ENCODE data around the gene CORO1C.

The CORO1C gene

DNA sequence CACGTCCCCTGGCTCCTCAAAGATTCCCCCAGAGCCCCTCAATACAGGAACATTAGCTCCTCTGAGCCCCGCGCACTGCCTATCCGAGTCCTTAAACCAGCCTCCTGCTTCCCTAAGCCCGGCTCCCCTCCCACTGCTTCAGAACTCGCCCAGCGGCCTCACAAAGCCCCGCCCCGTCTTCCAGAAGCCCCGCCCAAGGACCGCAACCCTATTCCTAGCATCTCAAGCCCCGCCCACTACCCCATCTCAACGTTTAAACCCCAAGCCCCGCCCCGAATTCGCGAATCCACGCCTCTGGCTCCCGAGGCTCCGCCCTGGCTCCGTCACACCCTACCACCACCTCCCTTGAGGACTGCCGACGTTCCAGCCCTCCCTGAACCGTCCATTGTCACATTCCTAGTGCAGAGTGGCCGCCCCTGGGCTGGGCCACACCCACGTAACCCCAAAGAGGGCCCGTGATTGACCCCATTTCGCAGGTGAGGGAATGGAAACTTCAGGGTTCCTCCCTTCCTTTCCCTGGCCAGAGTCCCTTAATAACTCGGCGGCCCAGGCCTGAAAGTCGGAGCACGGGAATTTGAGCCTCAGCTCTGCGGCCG, 646 bp upstream of the CORO1C start:
- Histone ChIP-seq H3K4me1 (ENCODE audit: control insufficient read depth in 1 of 2, insufficient read depth in 2 of 2, low read length in 2 of 2) (peaks cover 0 to 8% of the 10 kb centered on the region in 2 experiments), H3K4ac (ENCODE audit: low read depth, low read length) (peak overlapping the region; percentile 77), H3K27ac (ENCODE audit: low read depth, low read length) (peak overlapping the region; percentile 96), H3K23ac (ENCODE audit: low read length) (no peak overlapping the region), H2BK12ac (ENCODE audit: low read length) (peak overlapping the region; percentile 76), H3K9me3 (ENCODE audit: insufficient read depth, low read depth, low read length) (no peaks in the 10 kb centered on the region), H2AFZ (ENCODE audit: insufficient read depth, low read length, poor library complexity) (peak overlapping the region; percentile 66), H3K36me3 (ENCODE audit: control insufficient read depth in 1 of 2, insufficient read depth in 2 of 2, low read length in 2 of 2) (no peaks in the 10 kb centered on the region), H3K4me2 (ENCODE audit: low read length) (peak overlapping the region; percentile 61), H3K4me3 (ENCODE audit: low read depth, low read length) (peak overlapping the region; percentile 100), H4K12ac (ENCODE audit: low read depth, low read length) (peak overlapping the region; percentile 37), H4K8ac (ENCODE audit: low read depth, low read length) (peak overlapping the region; percentile 86), H3K14ac (ENCODE audit: low read length) (peak overlapping the region; percentile 86), H3K79me1 (ENCODE audit: low read length) (peaks cover 20% of the 10 kb centered on the region), H2BK5ac (ENCODE audit: low read depth, low read length, poor library complexity) (peak overlapping the region; percentile 88), H2AK5ac (ENCODE audit: low read length) (no peak overlapping the region), H3K27me3 (ENCODE audit: insufficient read depth, low read length) (no peaks in the 10 kb centered on the region), H3K18ac (ENCODE audit: low read length) (peak overlapping the region; percentile 67), H3K79me2 (ENCODE audit: control insufficient read depth, insufficient read depth, low read length, poor library complexity) (peaks cover 16% of the 10 kb centered on the region), H3K9ac (ENCODE audit: low read length) (peak overlapping the region; percentile 54), H2BK120ac (ENCODE audit: insufficient read depth, low read length, poor library complexity) (peak overlapping the region; percentile 73), H4K91ac (ENCODE audit: low read depth, low read length) (peak overlapping the region; percentile 85)
- WGBS (ENCODE audit: extremely low coverage, insufficient coverage, insufficient read length): no CpG with 5 or more reads among the region's 34 CpGs
- DNase-seq: peak; percentile 98 to 99

DNA sequence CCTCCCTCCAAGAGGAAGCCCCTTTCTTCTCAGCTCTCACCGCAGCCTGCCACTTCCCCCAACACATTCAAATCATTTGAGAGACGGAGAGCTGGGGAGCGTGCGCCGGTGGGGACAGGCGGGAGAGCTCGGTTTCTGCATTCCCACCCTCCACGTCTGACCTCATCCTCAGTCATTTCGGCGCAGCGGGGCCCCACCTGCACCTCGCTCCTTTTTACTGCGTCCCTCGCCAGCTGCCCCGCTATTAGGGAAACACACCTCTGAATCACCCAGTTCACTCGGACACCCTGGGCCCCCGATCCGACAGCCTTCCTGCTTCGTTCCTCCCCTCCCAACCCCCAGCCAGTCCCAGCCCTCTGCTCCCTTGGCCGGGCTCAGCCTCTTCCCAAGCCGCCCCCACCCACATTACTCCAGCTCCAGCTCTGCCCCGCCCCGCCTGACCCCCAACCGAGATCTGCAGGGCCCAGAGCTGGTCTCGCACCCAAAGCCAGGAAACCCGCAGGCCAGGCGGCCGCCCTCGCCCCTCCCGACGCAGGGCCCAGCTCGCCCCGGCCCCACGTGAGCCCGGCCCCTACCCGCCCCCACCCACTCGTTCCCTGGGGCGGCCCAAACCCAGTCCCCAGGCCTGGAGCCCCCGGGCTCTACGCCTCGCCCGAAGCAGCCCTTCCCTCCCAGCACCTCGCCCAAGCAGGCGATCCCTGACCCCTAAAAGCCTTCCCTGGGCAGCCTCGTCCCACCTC, 783 bp downstream of the CORO1C start:
- Histone ChIP-seq H2BK12ac (ENCODE audit: low read length) (peak overlapping the region; percentile 56), H3K27me3 (ENCODE audit: insufficient read depth, low read length) (no peaks in the 10 kb centered on the region), H4K12ac (ENCODE audit: low read depth, low read length) (peak overlapping the region; percentile 75), H3K23ac (ENCODE audit: low read length) (no peak overlapping the region), H3K9me3 (ENCODE audit: insufficient read depth, low read depth, low read length) (no peaks in the 10 kb centered on the region), H3K4me3 (ENCODE audit: low read depth, low read length) (peak overlapping the region; percentile 100), H3K18ac (ENCODE audit: low read length) (peak overlapping the region; percentile 97), H3K14ac (ENCODE audit: low read length) (peak overlapping the region; percentile 96), H4K8ac (ENCODE audit: low read depth, low read length) (peak overlapping the region; percentile 88), H3K79me1 (ENCODE audit: low read length) (peaks cover 20% of the 10 kb centered on the region), H3K36me3 (ENCODE audit: control insufficient read depth in 1 of 2, insufficient read depth in 2 of 2, low read length in 2 of 2) (no peaks in the 10 kb centered on the region), H3K4me2 (ENCODE audit: low read length) (peak overlapping the region; percentile 61), H3K4me1 (ENCODE audit: control insufficient read depth in 1 of 2, insufficient read depth in 2 of 2, low read length in 2 of 2) (peaks cover 2 to 8% of the 10 kb centered on the region in 2 experiments), H3K9ac (ENCODE audit: low read length) (peak overlapping the region; percentile 99), H3K79me2 (ENCODE audit: control insufficient read depth, insufficient read depth, low read length, poor library complexity) (peaks cover 22% of the 10 kb centered on the region), H4K91ac (ENCODE audit: low read depth, low read length) (peak overlapping the region; percentile 89), H2AFZ (ENCODE audit: insufficient read depth, low read length, poor library complexity) (peak overlapping the region; percentile 24), H3K4ac (ENCODE audit: low read depth, low read length) (peak overlapping the region; percentile 100), H2BK120ac (ENCODE audit: insufficient read depth, low read length, poor library complexity) (peak overlapping the region; percentile 92), H3K27ac (ENCODE audit: low read depth, low read length) (peak overlapping the region; percentile 97), H2AK5ac (ENCODE audit: low read length) (peak overlapping the region; percentile 75), H2BK5ac (ENCODE audit: low read depth, low read length, poor library complexity) (peak overlapping the region; percentile 94)
- peak; percentile 38 to 54 for DNase-seq
- no CpG with 5 or more reads among the region's 45 CpGs for WGBS (ENCODE audit: extremely low coverage, insufficient coverage, insufficient read length)

- H3K4me2 ChIP-seq (ENCODE audit: low read length): peak overlapping the region; percentile 61
These were observed 1.5 kb downstream of the CORO1C start for GRCh38 chr12:108729612-108730364.

DNA sequence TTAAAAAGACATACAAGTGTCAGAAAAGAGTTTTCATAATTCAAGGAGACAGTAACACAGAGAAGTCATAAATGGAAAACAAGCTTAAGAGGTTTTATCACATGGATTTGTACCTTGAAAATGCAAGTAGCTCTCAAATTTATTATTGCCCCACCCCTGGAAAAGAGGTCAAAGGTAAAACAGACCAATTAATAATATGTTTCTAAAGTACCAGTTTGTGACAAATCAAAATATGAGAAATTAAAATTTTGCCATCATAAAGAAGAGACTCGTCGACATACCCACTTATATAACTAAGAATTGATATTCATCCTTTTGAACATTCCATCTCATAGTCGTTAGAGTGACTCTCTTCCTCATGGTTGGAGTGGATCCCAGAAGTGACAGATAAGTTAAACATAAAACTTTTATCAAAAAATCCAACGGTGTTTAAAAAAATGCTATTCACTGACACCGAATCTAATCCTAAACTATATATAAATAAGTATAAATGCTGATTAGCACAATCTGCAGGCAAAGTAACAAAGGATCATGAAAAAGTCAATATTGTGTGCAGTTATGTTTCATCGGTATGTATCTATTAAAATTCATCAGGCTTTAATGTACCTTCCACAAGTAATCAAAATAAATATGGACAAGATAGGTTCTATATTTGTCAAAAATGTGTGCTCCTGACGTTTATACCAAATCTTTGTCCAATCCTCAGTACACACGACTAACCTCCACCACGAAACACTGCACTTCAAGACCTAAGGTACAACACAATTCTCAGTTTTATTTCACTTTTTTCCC, 2.3 kb downstream of the CORO1C start:
- no peak overlapping the region for H4K8ac ChIP-seq (ENCODE audit: low read depth, low read length)
- H3K23ac ChIP-seq (ENCODE audit: low read length): no peak overlapping the region
- no peak overlapping the region for H3K27ac ChIP-seq (ENCODE audit: low read depth, low read length)
- no peak overlapping the region for H3K4me3 ChIP-seq (ENCODE audit: low read depth, low read length)
- H2BK12ac ChIP-seq (ENCODE audit: low read length): no peak overlapping the region
- no peaks in the 10 kb centered on the region for H3K36me3 ChIP-seq (ENCODE audit: control insufficient read depth in 1 of 2, insufficient read depth in 2 of 2, low read length in 2 of 2)
- H2AK5ac ChIP-seq (ENCODE audit: low read length): no peak overlapping the region
- H3K9me3 ChIP-seq (ENCODE audit: insufficient read depth, low read depth, low read length): no peaks in the 10 kb centered on the region
- no peak overlapping the region for H4K12ac ChIP-seq (ENCODE audit: low read depth, low read length)
- WGBS (ENCODE audit: extremely low coverage, insufficient coverage, insufficient read length): no CpG with 5 or more reads among the region's 9 CpGs
- H3K18ac ChIP-seq (ENCODE audit: low read length): no peak overlapping the region
- H3K14ac ChIP-seq (ENCODE audit: low read length): no peak overlapping the region
- H2BK120ac ChIP-seq (ENCODE audit: insufficient read depth, low read length, poor library complexity): no peak overlapping the region
- H3K79me1 ChIP-seq (ENCODE audit: low read length): peaks cover 20% of the 10 kb centered on the region
- no peaks in the 10 kb centered on the region for H3K27me3 ChIP-seq (ENCODE audit: insufficient read depth, low read length)
- H3K4me2 ChIP-seq (ENCODE audit: low read length): peak overlapping the region; percentile 51
- peaks cover 3 to 9% of the 10 kb centered on the region in 2 experiments for H3K4me1 ChIP-seq (ENCODE audit: control insufficient read depth in 1 of 2, insufficient read depth in 2 of 2, low read length in 2 of 2)
- no peak overlapping the region for H3K9ac ChIP-seq (ENCODE audit: low read length)
- peaks cover 27% of the 10 kb centered on the region for H3K79me2 ChIP-seq (ENCODE audit: control insufficient read depth, insufficient read depth, low read length, poor library complexity)
- H3K4ac ChIP-seq (ENCODE audit: low read depth, low read length): no peak overlapping the region
- H2BK5ac ChIP-seq (ENCODE audit: low read depth, low read length, poor library complexity): no peak overlapping the region
- no peak overlapping the region for H4K91ac ChIP-seq (ENCODE audit: low read depth, low read length)
- H2AFZ ChIP-seq (ENCODE audit: insufficient read depth, low read length, poor library complexity): no peak overlapping the region
- DNase-seq: no peak

More at GRCh38 chr12:108729612-108730364, 1.5 kb downstream of the CORO1C start:
- Histone ChIP-seq H4K91ac (ENCODE audit: low read depth, low read length) (no peak overlapping the region), H2AFZ (ENCODE audit: insufficient read depth, low read length, poor library complexity) (no peak overlapping the region), H3K14ac (ENCODE audit: low read length) (peak overlapping the region; percentile 61), H3K4ac (ENCODE audit: low read depth, low read length) (peak overlapping the region; percentile 87), H2BK120ac (ENCODE audit: insufficient read depth, low read length, poor library complexity) (no peak overlapping the region), H3K4me1 (ENCODE audit: control insufficient read depth in 1 of 2, insufficient read depth in 2 of 2, low read length in 2 of 2) (peaks cover 3 to 8% of the 10 kb centered on the region in 2 experiments), H3K23ac (ENCODE audit: low read length) (no peak overlapping the region), H3K18ac (ENCODE audit: low read length) (no peak overlapping the region), H3K27me3 (ENCODE audit: insufficient read depth, low read length) (no peaks in the 10 kb centered on the region), H3K27ac (ENCODE audit: low read depth, low read length) (peak overlapping the region; percentile 97), H3K36me3 (ENCODE audit: control insufficient read depth in 1 of 2, insufficient read depth in 2 of 2, low read length in 2 of 2) (no peaks in the 10 kb centered on the region), H3K9me3 (ENCODE audit: insufficient read depth, low read depth, low read length) (no peaks in the 10 kb centered on the region), H3K79me2 (ENCODE audit: control insufficient read depth, insufficient read depth, low read length, poor library complexity) (peaks cover 24% of the 10 kb centered on the region), H2BK12ac (ENCODE audit: low read length) (peak overlapping the region; percentile 30), H4K8ac (ENCODE audit: low read depth, low read length) (no peak overlapping the region), H3K4me3 (ENCODE audit: low read depth, low read length) (peak overlapping the region; percentile 100), H2AK5ac (ENCODE audit: low read length) (no peak overlapping the region), H3K79me1 (ENCODE audit: low read length) (peaks cover 20% of the 10 kb centered on the region), H4K12ac (ENCODE audit: low read depth, low read length) (no peak overlapping the region), H2BK5ac (ENCODE audit: low read depth, low read length, poor library complexity) (peak overlapping the region; percentile 58), H3K9ac (ENCODE audit: low read length) (peak overlapping the region; percentile 99)
- WGBS (ENCODE audit: extremely low coverage, insufficient coverage, insufficient read length): no CpG with 5 or more reads among the region's 15 CpGs
- no peak for DNase-seq
